ENCODE measurements around the gene NUAK1. TPM values are rescaled to one million over a fixed set of nuclear protein-coding genes. Genes with fewer than 3 reads are reported as not detected.

Gene NUAK1
- total RNA-seq, 1 experiment from 2014 or later = 7.9 TPM

DNA sequence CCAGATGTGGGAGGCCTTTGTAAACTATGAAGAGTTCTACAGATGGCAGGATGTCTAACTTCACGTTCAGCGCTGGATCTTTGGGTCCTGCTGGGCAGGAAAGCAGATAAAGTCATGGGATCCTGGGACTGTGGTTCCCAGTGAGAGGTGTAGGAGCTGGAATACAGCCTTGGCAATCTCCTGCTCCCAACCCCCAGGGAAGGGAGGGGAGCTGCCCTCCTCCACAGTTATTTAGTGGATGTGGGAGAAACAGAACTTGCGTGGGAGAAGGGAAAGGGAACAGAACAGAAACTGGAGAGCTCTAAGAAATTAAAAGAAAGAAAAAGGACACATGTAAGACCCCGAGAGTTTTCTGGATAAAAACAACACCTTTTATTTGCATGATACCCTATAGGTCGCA, 37.0 kb downstream of the NUAK1 start:
- Histone ChIP-seq H3K36me3 (ENCODE audit: low read depth) (peaks cover 8% of the 10 kb centered on the region), H3K9me3 (ENCODE audit: insufficient read depth, low read depth) (no peaks in the 10 kb centered on the region), H3K27me3 (ENCODE audit: insufficient read depth, low read depth) (no peaks in the 10 kb centered on the region), H3K4me2 (no peak overlapping the region), H3F3A (ENCODE audit: insufficient read depth, low read depth) (no peaks in the 10 kb centered on the region; the same call in none of the 2 replicates), H3K4me3 (no peak overlapping the region), H2AFZ (no peak overlapping the region), H4K20me1 (ENCODE audit: insufficient read depth) (no peaks in the 10 kb centered on the region), H3K79me2 (ENCODE audit: low read depth) (peaks cover 23% of the 10 kb centered on the region), H3K27ac (no peak overlapping the region), H3K9me2 (ENCODE audit: insufficient read depth) (no peaks in the 10 kb centered on the region), H3K4me1 (replicated peaks; ENCODE audit: insufficient read depth) (peaks cover 12% of the 10 kb centered on the region)
- POLR2A ChIA-PET (ENCODE audit: unreplicated experiment) = interaction anchor here (0.7 kb wide), 1 partner anchor 431 kb away, joined by 3 read pairs; no protein-coding TSS in a partner anchor
- intact Hi-C loops (cut with micrococcal nuclease; ENCODE audit: unreplicated experiment) = no loop called here
- TF ChIP-seq, protein P1, sequence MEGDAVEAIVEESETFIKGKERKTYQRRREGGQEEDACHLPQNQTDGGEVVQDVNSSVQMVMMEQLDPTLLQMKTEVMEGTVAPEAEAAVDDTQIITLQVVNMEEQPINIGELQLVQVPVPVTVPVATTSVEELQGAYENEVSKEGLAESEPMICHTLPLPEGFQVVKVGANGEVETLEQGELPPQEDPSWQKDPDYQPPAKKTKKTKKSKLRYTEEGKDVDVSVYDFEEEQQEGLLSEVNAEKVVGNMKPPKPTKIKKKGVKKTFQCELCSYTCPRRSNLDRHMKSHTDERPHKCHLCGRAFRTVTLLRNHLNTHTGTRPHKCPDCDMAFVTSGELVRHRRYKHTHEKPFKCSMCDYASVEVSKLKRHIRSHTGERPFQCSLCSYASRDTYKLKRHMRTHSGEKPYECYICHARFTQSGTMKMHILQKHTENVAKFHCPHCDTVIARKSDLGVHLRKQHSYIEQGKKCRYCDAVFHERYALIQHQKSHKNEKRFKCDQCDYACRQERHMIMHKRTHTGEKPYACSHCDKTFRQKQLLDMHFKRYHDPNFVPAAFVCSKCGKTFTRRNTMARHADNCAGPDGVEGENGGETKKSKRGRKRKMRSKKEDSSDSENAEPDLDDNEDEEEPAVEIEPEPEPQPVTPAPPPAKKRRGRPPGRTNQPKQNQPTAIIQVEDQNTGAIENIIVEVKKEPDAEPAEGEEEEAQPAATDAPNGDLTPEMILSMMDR (conservative IDR thresholded peaks at IDR 0.05) = no peak
- TF ChIP-seq EZH2 (IDR thresholded peaks at IDR 0.05; ENCODE audit: low read depth) = no peak
- no TSS peak for BruUV-seq (replicated peaks)
- CTCF ChIA-PET = no interaction called here
- DNase-seq = no peak

DNA sequence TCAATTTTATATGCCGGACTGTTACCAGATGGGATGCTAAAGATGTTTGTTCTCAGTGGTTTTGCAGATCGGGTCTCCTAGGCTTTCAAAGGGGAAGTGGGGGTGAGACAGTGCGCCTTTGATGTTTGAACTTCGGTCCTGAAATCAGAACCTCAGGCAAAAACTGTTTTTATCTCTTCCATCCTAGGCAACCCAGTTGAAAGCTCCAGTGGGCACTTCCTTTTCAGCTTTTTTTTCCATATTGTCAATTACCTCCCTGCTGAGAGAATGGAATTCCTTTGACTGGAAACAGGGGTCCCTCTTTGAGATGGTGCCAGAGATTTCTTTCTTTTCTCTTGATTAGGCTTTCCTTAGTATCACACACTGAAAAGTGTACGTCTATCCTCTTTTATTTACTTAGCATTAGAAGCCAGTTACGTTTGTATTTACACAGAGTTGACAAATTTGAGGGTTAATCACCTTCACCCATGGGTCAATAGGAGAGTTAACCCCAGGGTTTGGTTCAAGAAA, 40.0 kb downstream of the NUAK1 start:
- BruUV-seq (replicated peaks) = no TSS peak
- Histone ChIP-seq H3K4me1 (replicated peaks; ENCODE audit: insufficient read depth) (no peaks in the 10 kb centered on the region), H3K4me2 (no peak overlapping the region), H3K36me3 (ENCODE audit: low read depth) (no peaks in the 10 kb centered on the region; the same call in 1 of the 2 replicates), H3F3A (ENCODE audit: insufficient read depth, low read depth) (no peaks in the 10 kb centered on the region; the same call in 1 of the 2 replicates), H3K27ac (no peak overlapping the region), H3K9me2 (ENCODE audit: insufficient read depth) (no peaks in the 10 kb centered on the region), H3K27me3 (ENCODE audit: insufficient read depth, low read depth) (no peaks in the 10 kb centered on the region), H3K4me3 (no peak overlapping the region), H2AFZ (no peak overlapping the region), H3K79me2 (ENCODE audit: low read depth) (peaks cover 7% of the 10 kb centered on the region; the same call in 1 of the 2 replicates), H4K20me1 (ENCODE audit: insufficient read depth) (no peaks in the 10 kb centered on the region), H3K9me3 (ENCODE audit: insufficient read depth, low read depth) (no peaks in the 10 kb centered on the region)
- intact Hi-C loops (cut with micrococcal nuclease; ENCODE audit: unreplicated experiment) = no loop called here
- no peak for TF ChIP-seq EZH2 (IDR thresholded peaks at IDR 0.05; ENCODE audit: low read depth)
- TF ChIP-seq, protein P1 (conservative IDR thresholded peaks at IDR 0.05) = no peak
- CTCF ChIA-PET = no interaction called here
- POLR2A ChIA-PET (ENCODE audit: unreplicated experiment) = no interaction called here
- DNase-seq = no peak

DNA sequence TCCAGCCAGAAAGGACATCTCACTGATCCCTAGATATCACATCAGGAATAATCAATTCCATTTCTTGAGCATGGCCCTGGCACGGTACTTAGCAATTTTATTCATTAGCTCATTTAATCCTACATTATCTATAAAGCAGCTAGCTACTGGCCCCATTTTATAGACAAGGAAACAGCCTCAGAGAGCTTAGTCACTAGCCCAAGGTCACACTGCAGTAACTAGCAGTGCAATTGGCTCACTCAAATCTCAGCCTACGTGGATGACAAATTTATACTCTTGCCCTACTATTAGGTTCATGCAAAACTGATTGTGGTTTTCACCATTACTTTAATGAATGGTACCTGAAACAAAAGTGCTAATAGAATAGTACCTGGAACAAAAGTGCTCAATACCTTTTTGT, 41.7 kb downstream of the NUAK1 start:
- H2AFZ ChIP-seq = no peak overlapping the region
- H3K4me3 ChIP-seq = no peak overlapping the region
- no peaks in the 10 kb centered on the region for H3K9me3 ChIP-seq (ENCODE audit: insufficient read depth, low read depth)
- H3K27ac ChIP-seq = no peak overlapping the region
- intact Hi-C loops (cut with micrococcal nuclease; ENCODE audit: unreplicated experiment) = no loop called here
- H4K20me1 ChIP-seq (ENCODE audit: insufficient read depth) = no peaks in the 10 kb centered on the region
- no peak overlapping the region for H3K4me2 ChIP-seq
- CTCF ChIA-PET = no interaction called here
- no peak for DNase-seq
- H3K9me2 ChIP-seq (ENCODE audit: insufficient read depth) = no peaks in the 10 kb centered on the region
- no peak for TF ChIP-seq EZH2 (IDR thresholded peaks at IDR 0.05; ENCODE audit: low read depth)
- TF ChIP-seq, protein P1 (conservative IDR thresholded peaks at IDR 0.05) = no peak
- H3F3A ChIP-seq (ENCODE audit: insufficient read depth, low read depth) = no peaks in the 10 kb centered on the region; the same call in 1 of the 2 replicates
- no TSS peak for BruUV-seq (replicated peaks)
- POLR2A ChIA-PET (ENCODE audit: unreplicated experiment) = interaction anchor here (0.7 kb wide), 1 partner anchor 29 kb away, joined by 3 read pairs; no protein-coding TSS in a partner anchor
- H3K4me1 ChIP-seq (replicated peaks; ENCODE audit: insufficient read depth) = no peaks in the 10 kb centered on the region
- H3K79me2 ChIP-seq (ENCODE audit: low read depth) = peaks cover 7% of the 10 kb centered on the region; the same call in 1 of the 2 replicates
- H3K36me3 ChIP-seq (ENCODE audit: low read depth) = no peaks in the 10 kb centered on the region; the same call in 1 of the 2 replicates
- H3K27me3 ChIP-seq (ENCODE audit: insufficient read depth, low read depth) = no peaks in the 10 kb centered on the region
